GM21447 (cell line): ENCODE results near the gene SH3BP4.
"Not testable (repeated sequence)": the region's sequence is repeated elsewhere in the genome, so short reads cannot be mapped to it uniquely, and the experiment has no call there.

Experiments used
- ATAC-seq: cut with Tn5 transposase; IDR thresholded peaks from one replicate; pipeline ENCODE4 v1.9.1; 2021; ENCODE audit not compliant: unreplicated experiment

Gene SH3BP4

DNA sequence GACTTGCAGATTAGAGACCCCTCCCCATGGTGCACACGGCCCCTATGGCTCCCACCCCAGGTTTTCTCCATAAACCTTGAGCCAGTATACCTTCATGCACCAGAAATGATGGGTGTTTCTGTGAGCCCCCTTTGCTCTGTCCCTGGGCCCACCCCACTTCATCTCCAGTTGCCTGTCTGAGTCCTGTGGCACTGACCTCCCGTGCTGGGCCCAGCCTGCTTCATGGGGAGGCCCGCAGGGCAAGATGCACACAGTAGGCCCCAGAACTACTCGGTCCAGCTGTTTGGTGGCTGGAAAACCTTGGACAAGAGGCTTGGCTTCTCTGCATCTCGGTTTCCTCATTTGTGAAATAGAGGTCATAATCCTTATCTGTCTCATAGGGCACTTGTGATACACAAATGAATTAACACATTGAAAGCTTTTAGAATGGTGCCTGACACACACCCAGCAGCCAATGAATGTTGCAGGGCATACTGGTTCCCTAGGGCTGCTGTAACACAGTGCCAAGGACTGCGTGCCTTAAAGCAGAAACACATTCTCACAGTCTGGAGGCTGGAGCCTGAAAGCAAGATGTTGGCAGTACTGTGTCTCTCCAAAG lies 58.4 kb downstream of the SH3BP4 start:
- ATAC-seq: no peak

DNA sequence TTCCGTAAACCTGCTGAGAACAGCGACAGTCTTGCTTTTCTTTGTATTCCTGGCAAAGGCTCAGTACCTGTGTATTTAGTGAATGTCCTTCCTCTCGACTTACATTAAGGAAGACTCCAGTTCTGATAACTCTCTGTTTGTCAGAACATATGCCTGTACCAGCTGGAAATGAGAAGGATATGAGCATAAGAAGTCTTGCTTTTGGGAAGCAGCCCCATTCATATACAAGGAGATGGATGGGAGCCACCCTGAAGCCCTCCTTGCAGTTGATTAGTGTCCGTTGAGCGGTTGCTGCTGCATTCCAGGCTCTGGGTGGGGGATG lies 59.8 kb downstream of the SH3BP4 start:
- no peak for ATAC-seq

DNA sequence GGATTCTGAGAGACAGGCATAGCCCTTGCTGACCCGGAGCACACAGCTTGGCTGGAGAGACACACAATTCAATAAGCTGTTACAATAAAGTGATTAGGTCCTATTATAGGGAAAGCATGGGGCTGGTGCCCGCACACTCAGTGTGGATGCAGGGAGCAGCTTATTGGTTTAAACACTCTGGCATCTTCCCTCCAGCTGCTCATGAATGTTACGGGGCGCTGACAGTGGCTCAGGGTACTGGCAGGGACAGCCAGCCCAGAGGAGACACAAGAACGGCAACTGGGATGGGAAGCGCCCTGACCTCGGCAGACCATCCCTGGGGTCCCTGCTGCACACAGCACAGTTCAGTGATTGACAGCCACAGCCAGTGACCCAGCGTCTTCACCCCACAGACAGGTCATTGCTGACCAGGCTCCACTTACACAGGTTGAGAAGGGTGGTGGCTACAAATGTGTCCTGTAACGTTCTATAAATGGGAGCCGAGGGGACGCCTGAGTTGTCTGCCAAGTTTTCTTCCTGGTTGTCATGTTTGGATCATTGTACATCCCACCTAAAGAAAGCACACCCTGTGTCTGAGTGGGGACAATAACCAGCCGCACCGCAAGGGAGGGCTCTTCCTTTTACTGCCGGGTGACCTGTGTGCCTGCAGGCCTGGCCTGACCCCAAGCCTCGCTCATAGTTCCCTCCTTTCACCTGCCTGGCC lies 60.3 kb downstream of the SH3BP4 start:
- no peak for ATAC-seq

DNA sequence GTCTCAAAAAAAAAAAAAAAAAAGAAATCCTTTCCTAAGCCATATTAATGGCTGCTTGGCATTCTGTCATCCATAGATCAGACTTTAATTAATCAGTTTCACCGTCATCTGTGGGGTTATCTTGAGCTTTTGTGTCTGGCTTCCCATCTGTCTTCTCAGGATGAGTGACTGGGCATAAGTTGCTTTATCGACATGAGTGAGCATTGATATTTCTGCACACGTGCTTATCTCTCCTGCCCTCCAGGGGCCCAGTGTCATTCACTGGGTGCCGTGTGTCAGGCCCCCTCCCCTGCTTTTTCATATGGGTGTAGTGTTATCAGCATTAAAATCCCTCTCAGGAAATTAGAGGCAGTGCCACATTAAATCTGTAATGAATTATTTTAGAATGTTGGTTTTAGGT lies 65.6 kb downstream of the SH3BP4 start:
- no peak for ATAC-seq

DNA sequence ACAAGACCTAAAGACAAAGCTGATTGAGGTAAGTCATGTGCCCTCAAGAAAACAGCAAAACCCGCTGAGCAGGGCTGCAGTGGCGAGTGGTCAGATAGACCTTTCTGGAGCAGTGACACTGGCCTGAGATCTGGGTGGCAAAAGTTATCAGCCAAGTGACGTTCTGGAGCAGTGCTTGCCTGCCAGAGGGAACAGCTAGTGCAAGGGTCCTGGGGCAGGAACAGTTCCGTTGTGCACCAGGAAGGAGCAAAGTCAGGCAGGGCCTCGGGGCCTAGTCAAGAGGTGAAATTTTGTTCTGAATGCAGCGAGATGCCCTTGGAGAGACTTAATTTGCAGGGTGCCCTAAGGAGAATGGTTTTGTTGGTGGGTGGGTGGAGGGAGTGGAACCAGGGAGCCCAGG lies 67.0 kb downstream of the SH3BP4 start:
- ATAC-seq: no peak

DNA sequence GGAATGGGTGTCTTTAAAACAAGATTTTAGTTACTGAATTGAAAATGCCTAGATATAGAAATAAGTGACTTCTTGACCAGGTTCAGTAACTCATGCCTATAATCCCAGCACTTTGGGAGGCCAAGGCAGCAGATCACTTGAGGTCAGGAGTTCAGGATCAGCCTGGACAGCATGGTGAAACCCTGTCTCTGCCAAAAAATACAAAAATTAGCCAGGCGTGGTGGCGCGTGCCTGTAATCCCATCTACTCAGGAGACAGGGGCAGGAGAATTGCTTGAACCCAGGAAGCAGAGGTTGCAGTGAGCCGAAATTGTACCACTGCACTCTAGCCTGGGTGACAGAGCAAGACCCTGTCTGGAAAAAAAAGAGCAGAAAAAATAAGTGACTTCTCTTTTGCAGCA lies 68.3 kb downstream of the SH3BP4 start:
- ATAC-seq: not testable (repeated sequence)

DNA sequence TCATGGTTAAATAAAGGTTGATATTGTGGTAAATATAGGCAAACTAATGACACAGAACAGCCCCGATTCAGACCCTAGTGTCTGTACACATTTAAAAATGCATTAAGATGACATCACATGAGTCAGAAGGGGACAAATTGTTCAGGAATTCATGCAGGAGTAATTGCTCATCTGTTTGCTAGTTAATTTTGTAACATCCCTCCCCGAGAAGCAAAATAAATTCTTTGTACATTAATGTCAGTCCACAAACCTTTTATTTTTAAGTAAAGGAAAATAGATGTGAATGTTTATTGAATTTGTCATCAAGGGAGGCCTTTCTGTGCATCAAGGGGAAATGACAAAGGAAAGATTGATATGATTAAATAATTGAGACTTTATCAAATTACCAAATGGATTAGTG lies 69.9 kb downstream of the SH3BP4 start:
- no peak for ATAC-seq

DNA sequence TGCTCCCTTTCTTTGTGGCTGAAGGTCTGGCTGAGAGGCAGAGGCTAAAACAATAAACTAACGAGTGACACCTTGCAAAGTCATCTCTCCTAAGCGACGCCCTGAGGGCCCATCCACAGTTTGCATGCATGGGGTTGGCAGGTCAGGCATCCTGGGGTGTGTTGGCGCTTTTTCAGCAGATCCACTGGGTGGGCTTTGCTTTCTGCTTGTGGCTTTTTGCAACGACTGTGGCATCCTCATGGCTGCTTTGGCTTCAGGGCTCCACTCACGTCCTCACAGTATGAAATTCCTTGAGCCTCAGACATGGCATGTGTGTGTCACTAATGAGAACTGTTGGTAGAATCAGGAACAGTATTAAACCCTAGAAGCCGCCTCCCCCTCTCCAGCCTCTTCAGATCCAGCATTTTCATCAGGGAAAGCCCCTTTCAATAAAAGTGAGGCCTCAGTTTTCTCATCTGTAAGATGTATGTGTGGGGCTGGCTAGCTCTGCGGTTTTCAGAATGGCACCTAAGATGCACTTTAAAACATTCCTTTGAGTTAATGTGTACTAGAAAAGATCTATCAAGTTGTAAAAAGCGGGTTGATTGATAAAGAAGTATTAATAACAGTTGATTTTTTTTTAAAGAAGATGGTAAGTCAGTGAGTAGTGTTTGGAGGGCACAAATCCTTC lies 72.5 kb downstream of the SH3BP4 start:
- ATAC-seq: no peak

DNA sequence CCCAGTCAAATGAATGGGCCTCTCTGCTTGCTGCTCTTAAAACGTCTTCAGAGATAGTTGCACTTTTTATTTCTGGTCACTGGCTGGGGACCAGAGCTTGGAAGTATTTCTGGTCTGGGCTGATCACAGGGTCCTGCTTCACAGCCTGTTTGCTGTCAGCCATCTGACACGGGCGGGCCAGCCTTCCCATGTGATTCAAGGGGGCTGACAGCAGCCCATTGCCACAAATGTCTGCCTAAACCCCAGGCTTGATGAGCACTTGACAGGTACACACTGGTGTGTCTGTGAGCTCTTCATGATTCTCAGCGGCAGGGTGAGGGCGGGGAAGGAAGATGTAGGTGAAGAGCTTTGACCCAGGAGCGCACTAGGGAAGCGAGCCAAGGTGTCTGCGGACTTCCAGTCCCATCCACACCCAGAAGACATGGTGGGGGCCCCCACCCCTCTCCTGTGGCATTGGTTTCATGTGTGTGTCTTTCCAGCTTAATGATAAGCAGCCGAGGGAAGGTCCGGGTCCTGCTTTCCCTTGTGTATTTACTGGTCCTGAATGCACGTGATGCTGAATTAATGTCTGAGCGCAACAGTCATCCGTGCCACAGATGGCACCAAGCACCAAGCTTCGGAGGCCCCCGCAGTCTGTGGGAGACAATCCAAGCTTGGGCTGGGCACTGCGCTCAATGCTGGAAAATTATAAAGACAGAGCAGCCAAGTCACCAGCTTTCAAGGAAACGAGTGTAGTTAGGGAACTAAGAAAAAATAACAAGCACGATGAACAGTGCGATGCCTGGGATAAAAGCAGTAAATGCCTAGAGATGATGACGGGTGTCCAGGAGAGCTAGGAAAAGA lies 73.3 kb downstream of the SH3BP4 start:
- no peak for ATAC-seq

DNA sequence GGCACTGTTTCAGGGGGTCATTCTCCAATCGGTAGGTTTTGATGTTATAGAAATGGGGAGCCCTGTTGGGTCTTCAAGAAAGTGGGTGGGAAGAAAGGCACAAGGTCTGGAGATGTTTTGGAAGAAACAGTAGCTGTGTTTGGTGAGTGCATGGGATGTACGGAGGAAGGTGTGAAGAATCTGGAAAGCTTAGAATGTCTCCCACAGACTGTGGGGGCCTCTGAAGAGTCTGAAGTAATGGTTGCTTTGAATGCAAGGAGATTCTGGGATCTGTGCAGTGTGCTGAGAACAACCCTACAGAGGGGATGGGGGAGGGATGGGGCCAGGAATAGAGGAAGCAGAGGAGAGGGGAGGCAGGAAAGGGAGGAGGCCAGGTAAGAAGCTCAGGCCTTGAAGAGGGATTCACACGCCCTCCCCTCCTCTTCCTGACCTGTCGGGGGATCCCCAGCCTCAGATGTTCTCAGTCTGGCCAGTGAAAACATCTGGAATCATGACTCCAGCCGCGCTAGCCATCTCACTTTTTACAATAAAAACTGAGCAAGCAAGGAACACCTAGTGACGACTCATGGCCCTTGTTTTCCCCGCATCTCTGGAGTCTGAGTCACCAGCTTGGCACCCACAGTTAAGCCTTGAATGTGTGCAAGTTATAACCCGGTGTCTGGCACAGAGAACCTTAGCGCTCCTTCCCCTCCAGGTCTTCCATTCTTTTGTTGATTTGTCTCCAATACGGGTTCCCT lies 74.2 kb downstream of the SH3BP4 start:
- ATAC-seq: no peak

DNA sequence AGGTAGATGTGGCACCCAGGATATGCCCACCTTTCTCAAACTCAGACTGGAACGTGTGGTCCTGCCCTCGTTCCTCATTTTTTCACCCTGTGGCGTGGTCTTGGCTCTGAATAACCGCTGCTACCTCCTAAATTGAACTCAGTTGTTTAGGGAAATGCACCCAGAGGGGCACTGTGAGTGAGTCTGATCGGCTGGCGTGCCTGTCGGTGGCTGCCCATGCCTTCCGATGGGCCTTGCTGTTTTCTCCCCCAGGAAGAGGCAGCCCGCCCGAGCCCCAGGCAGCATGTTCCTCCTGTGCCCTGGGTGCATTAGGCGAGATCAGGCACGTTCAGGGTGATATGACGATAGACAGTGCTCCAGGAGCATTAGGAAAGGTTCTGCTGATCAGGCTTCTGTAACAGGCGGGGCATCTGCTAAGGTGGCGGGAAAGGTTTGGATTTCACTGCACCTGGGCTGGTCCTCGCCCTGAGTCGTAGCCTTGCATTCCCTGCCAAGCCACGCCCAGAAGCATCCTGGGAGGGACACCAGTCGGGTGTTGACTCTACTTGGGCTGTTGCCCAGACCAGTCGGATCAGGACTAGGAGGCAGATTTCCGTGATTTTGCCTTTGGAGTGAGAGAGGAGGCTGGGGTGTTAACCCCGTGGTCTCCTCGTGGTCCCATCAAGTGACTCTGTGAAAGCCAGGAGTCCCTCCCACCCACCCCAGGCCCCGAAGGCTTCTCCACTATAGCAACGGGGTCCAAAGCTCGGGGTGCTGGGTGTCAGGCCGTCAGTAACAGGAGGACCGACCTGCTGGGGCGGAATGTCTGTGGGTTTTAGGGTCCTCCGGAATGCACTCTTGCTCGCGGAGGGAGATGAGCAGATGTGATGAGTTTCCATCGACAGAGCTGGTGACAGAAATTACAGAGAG lies 75.1 kb downstream of the SH3BP4 start:
- ATAC-seq: no peak

DNA sequence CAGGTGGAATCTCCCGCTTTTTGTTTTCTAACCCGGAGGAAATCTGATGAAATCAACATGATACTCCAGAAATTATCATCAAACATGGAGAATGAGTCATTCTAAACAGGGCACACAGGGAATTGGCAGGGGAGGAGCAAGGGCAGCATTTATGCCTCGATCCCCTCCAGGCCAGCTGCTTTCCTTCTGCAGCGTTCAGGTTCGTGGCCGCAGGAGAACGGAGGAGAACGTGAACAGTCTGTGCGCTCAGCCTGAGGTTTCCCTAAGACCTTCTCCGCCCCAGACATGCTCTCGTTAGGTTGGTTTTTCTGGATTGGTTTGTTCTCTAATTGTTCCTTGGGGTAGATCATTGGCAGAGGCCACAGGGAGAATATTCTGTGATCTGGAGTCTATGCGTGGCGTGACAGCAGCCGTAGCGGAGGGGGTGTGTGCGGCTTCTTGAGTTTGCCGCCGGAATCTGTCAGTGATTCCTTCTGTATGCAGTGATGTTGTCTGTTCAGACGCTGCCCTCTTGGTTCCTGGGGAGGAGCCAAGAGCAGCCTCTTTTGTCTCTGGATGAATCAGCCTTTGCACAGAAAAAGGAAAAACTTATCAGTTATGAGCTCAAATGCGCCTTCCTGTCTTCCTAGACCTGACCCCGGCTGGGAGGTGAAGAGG lies 75.9 kb downstream of the SH3BP4 start:
- ATAC-seq: no peak

DNA sequence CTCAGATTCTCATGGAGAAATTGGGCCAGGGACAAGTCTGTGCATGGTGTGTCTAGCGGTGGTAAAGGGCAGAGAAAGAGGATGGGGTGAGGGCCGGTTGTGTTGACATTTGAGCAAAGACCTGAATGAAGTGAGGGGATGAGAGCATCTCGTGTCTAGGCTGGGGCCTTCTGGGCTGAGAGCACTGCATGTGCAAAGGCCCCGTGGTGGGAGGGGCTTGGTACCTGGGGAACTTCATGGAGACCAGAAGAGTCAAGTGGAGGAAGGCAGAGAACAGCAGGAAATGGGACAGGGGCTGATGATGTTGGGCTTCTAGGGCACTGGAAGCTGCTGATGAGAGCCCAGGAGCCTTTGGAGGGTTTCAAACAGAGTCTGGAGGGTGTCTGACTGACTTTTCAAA lies 76.8 kb downstream of the SH3BP4 start:
- ATAC-seq: no peak

DNA sequence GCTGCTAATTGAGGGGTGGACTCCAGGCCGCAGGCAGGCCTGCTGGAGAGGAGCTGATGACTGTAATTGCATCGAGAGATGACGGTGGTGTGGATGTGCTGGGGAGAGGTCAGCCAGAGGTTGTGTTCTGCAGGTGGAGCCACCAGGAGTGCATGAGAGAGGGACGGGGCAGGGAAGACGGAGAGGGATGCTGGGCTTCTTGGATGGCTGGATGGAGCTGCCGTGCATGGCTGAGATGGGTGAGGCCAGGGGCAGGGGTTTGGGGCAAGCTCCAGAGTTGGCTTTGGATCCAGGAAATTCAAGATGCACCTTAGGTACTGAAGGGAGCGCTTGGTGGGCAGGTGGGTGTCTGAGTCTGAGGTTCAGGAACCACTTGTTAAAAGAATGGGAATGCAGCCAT lies 77.2 kb downstream of the SH3BP4 start:
- no peak for ATAC-seq

DNA sequence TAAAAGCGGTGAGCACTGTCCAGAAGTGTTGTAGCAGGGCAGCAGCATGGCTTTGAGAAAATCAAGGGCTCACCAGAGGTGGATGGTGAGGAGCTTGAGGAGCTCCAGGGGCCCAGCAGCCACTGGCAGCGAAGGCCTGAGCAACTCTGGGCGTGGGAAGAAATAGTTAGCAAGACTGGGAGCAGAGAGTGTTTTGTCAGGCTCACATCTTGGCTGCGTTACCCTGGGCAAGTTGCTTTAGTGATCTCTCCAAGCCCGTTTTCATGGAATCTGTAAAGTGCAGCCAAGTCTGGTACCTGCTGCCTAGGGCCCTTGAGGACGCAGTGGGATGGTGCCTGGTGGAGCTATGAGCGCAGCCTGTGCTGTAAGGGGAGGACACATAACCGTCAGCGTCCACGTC lies 78.3 kb downstream of the SH3BP4 start:
- no peak for ATAC-seq

DNA sequence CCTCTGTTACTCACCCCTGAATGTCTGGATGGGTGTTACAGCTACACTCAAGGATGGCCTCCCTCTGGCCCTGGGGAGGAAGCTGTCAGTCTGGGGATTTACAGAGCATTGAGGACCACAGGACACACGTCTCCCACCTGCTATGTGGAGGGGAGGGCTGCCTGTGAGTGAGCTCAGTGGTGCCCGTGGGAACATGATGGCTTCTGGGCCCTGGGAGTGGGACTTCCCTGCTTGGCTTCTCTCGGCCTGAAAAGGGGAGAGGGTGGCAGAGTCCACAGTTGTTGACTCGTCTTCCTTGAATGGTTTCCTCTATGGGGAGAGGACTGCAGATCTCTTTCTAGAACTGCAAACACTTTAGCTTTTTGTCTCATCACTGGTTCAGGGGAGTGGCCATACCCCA lies 79.1 kb downstream of the SH3BP4 start:
- no peak for ATAC-seq

DNA sequence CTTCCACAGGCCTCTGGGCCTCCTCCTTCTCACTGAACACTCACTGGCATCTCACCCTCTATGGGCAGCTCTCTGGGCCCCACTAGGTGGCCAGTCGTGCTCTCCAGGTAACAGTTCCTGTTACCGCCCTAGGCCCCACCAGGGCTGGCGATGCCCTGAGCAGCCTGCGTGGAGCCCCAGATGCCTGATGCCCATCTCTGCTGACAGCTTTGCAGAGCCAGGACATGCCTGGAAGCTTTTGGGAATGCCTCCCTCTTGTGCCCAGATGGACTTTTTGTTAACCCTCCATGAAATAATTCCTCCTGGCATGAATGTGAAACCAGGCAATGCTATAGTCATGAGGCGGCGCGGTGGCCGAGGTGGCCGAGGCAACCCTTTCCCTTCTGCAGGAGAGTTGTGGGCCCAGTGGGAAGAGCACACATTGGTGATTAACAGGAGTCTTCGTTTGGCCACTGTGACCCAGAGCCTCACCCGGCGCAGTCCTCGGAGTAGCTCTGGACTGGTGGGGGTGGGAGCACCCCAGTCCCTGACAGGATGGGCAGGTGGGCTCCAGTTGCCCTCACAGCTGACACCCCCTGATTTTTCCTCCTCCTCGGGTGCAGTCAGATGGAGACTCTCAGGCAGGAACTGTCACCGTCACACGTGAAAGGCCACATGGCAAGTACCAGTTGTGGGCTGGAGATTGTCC lies 80.0 kb downstream of the SH3BP4 start:
- ATAC-seq: no peak

DNA sequence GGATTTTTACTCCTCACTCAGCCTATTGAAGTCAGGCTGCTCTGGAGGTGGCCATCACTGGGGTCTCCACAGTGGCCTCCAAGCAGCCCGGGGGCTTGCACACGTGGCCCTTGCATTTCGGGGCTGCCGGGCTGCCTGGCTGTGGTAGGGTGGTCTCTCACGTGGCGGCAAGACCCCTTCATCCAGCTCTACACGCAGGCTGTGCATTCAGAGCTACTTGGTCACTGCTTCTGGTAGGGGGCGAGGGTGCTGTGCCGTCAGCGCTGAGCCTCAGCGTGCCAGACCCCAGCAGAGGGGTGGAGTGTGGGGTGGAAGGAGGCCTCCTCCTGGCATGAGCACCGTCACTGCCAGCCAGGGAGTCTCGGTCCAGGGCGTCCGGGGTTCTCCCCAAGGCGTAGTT lies 80.6 kb downstream of the SH3BP4 start:
- no peak for ATAC-seq

DNA sequence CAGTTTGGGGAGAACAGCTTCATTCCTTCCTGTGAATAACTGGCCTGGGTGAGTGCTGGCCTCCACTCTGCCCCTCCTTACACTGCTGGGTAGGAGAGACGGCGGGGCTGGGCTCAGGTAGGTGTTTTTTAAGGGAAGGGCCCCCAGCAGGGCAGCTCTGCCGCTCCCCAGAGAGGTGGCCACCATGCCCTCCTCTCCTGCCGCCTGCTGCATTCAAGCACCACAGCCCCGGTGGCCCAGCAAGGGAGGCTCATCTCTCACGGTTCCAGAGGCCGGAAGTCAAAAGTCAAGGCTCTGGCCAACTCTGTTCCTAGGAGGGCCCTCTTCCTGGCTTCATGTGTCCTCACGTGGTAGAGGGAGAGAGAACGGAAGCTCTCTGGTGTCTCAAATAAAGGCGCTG lies 81.1 kb downstream of the SH3BP4 start:
- ATAC-seq: no peak
